ENCODE data around the gene IL11.
A peak's percentile ranks its signal among the peaks of the same experiment; 100 is the strongest.

The IL11 gene

GRCh38 chr19:55390461-55390880 lies 20.2 kb upstream of the IL11 start:
- DNase-seq = no peak

- DNase-seq = no peak
Measured at GRCh38 chr19:55389386-55390317, 19.4 kb upstream of the IL11 start.

- DNase-seq = no peak
Measured at GRCh38 chr19:55387736-55388497, 17.7 kb upstream of the IL11 start.

GRCh38 chr19:55386493-55386971 lies 16.3 kb upstream of the IL11 start:
- DNase-seq = peak; percentile 26

- DNase-seq = peak; percentile 99
Measured at GRCh38 chr19:55385724-55386492, 15.6 kb upstream of the IL11 start, which contains the start of gene RPL28. Gene RPL28, plus strand, starts transcription at chr19:55385932. Its CDS starts 426 bp downstream, at chr19:55386358.

- DNase-seq = peak; percentile 97
Measured at GRCh38 chr19:55384920-55385723, 14.9 kb upstream of the IL11 start.

- DNase-seq = peak; percentile 69
Measured at GRCh38 chr19:55384131-55384919, 14.1 kb upstream of the IL11 start, which contains the start of gene TMEM238. Gene TMEM238, minus strand, starts transcription at chr19:55384292. Its CDS starts 33 bp downstream, at chr19:55384259.

- DNase-seq = peak; percentile 68
Measured at GRCh38 chr19:55383279-55384130, 13.2 kb upstream of the IL11 start.

- no peak for DNase-seq
Measured at GRCh38 chr19:55382522-55383054, 12.3 kb upstream of the IL11 start.

- no peak for DNase-seq
Measured at GRCh38 chr19:55382013-55382412, 11.8 kb upstream of the IL11 start.

- peak; percentile 33 for DNase-seq
Measured at GRCh38 chr19:55379174-55379573, 8.9 kb upstream of the IL11 start.

GRCh38 chr19:55377356-55378131 lies 7.3 kb upstream of the IL11 start:
- peak; percentile 63 for DNase-seq

GRCh38 chr19:55376241-55376933 lies 6.1 kb upstream of the IL11 start, which contains the start of gene TMEM190:
Gene TMEM190, plus strand, starts transcription at chr19:55376826. Its CDS starts 28 bp downstream, at chr19:55376854.
- DNase-seq = no peak

- no peak for DNase-seq
Measured at GRCh38 chr19:55373993-55374757, 3.9 kb upstream of the IL11 start.

GRCh38 chr19:55373306-55373992 lies 3.2 kb upstream of the IL11 start:
- no peak for DNase-seq

GRCh38 chr19:55372316-55373081 lies 2.2 kb upstream of the IL11 start:
- DNase-seq = no peak
